HFFc6 (cell line): ENCODE data around the gene FAM114A2. TPM values are rescaled to one million over a fixed set of nuclear protein-coding genes. Genes with fewer than 3 reads are reported as not detected.
"Not testable (repeated sequence)": the region's sequence is repeated elsewhere in the genome, so short reads cannot be mapped to it uniquely, and the experiment has no call there.

ENCODE experiments used
- DNase-seq: peaks from one replicate; pipeline ENCODE4 v3.0.0-alpha.2; 2018
- H3K27ac Mint-ChIP-seq: 2 replicates; pipeline ENCODE4 v1.8.0; 2020; ENCODE audit warnings: mild to moderate bottlenecking, mixed read lengths
- H3K27me3 Mint-ChIP-seq: 2 replicates; pipeline ENCODE4 v1.8.0; 2021; ENCODE audit warnings: mild to moderate bottlenecking, moderate library complexity, mixed read lengths; ENCODE audit not compliant: insufficient read depth
- H3K36me3 Mint-ChIP-seq: 2 replicates; pipeline ENCODE4 v1.8.0; 2021; ENCODE audit warnings: low read depth, mixed read lengths
- H3K4me1 Mint-ChIP-seq: 2 replicates; pipeline ENCODE4 v1.8.0; 2020; ENCODE audit warnings: low read depth, mixed read lengths
- H3K4me3 Mint-ChIP-seq: 2 replicates; pipeline ENCODE4 v1.8.0; 2020; ENCODE audit warnings: mild to moderate bottlenecking, moderate library complexity, mixed read lengths
- H3K9me3 Mint-ChIP-seq: 2 replicates; pipeline ENCODE4 v1.8.0; 2020; ENCODE audit warnings: mild to moderate bottlenecking, mixed read lengths
- CTCF ChIP-seq: fragments of 200-600 bp; sonication (generic); IDR thresholded peaks from 2 replicates; pipeline ENCODE4 v1.5.0; 2021; ENCODE audit warnings: antibody characterized with exemption, mild to moderate bottlenecking
- total RNA-seq, 6 experiments: library from RNA; stranded (reverse); fragmentation: NEBNext Ultra II Directional; extraction: Animal tissue kit (Norgen Biotek cat#: 25700); gene quantifications; 2 replicates in 1 of 6; 3 replicates in 5 of 6; pipeline ENCODE4 v1.2.3, GENCODE V29; 2021

Gene FAM114A2
- total RNA-seq, 6 experiments from 2014 or later, result 30.3 to 35.8 (median 34.6) TPM

GRCh38 chr5:154038261-154038706 is 426 bp downstream of the FAM114A2 start:
- Mint-ChIP-seq H3K4me3 (peak overlapping the region; percentile 99), H3K36me3 (peaks cover 8% of the 10 kb centered on the region; the same call in 1 of the 2 replicates), H3K27ac (peak overlapping the region; percentile 96), H3K9me3 (no peaks in the 10 kb centered on the region), H3K4me1 (peaks cover 46% of the 10 kb centered on the region), H3K27me3 (peaks cover 3% of the 10 kb centered on the region)
- peak; percentile 1 for DNase-seq
- no peak for TF ChIP-seq CTCF

GRCh38 chr5:154034944-154035343 is 3.8 kb downstream of the FAM114A2 start:
- DNase-seq, result no peak
- H3K27ac Mint-ChIP-seq, result no peak overlapping the region
- H3K27me3 Mint-ChIP-seq, result peaks cover 3% of the 10 kb centered on the region
- peaks cover 8% of the 10 kb centered on the region; the same call in 1 of the 2 replicates for H3K36me3 Mint-ChIP-seq
- peaks cover 26% of the 10 kb centered on the region for H3K4me1 Mint-ChIP-seq
- TF ChIP-seq CTCF, result no peak
- H3K4me3 Mint-ChIP-seq, result no peak overlapping the region
- no peaks in the 10 kb centered on the region for H3K9me3 Mint-ChIP-seq

- H3K4me3 Mint-ChIP-seq, result no peak overlapping the region
- no peaks in the 10 kb centered on the region for H3K27me3 Mint-ChIP-seq
- DNase-seq, result no peak
- H3K36me3 Mint-ChIP-seq, result no peaks in the 10 kb centered on the region
- TF ChIP-seq CTCF, result no peak
- H3K9me3 Mint-ChIP-seq, result no peaks in the 10 kb centered on the region
- no peak overlapping the region for H3K27ac Mint-ChIP-seq
- peaks cover 3% of the 10 kb centered on the region for H3K4me1 Mint-ChIP-seq
Measured at GRCh38 chr5:154031937-154032489, 6.7 kb downstream of the FAM114A2 start.

GRCh38 chr5:154025951-154026350 is 12.8 kb downstream of the FAM114A2 start:
- Mint-ChIP-seq H3K27me3 (no peaks in the 10 kb centered on the region), H3K4me1 (no peaks in the 10 kb centered on the region), H3K4me3 (no peak overlapping the region), H3K27ac (no peak overlapping the region), H3K9me3 (no peaks in the 10 kb centered on the region), H3K36me3 (peaks cover 30% of the 10 kb centered on the region)
- no peak for DNase-seq
- TF ChIP-seq CTCF, result no peak

GRCh38 chr5:154018919-154019318 is 19.8 kb downstream of the FAM114A2 start:
- H3K9me3 Mint-ChIP-seq, DNase-seq, H3K27ac Mint-ChIP-seq, H3K4me3 Mint-ChIP-seq, H3K27me3 Mint-ChIP-seq, H3K4me1 Mint-ChIP-seq: not testable (repeated sequence)
- peaks cover 58% of the 10 kb centered on the region for H3K36me3 Mint-ChIP-seq

- peaks cover 1% of the 10 kb centered on the region for H3K27me3 Mint-ChIP-seq
- H3K4me3 Mint-ChIP-seq, result no peak overlapping the region
- no peak overlapping the region for H3K27ac Mint-ChIP-seq
- H3K9me3 Mint-ChIP-seq, result no peaks in the 10 kb centered on the region
- H3K36me3 Mint-ChIP-seq, result peaks cover 40% of the 10 kb centered on the region
- no peak for TF ChIP-seq CTCF
- peaks cover 18% of the 10 kb centered on the region for H3K4me1 Mint-ChIP-seq
- no peak for DNase-seq
Measured at GRCh38 chr5:154015071-154015693, 23.5 kb downstream of the FAM114A2 start.
